ENCODE measurements around the gene LMX1B.
"Not testable (repeated sequence)": the region's sequence is repeated elsewhere in the genome, so short reads cannot be mapped to it uniquely, and the experiment has no call there.

Gene LMX1B

GRCh38 chr9:126635661-126636439, 22.1 kb downstream of the LMX1B start:
- DNase-seq: no peak

- DNase-seq: peak; percentile 29
Observed at GRCh38 chr9:126636983-126637798, 23.5 kb downstream of the LMX1B start.

- no peak for DNase-seq
Observed at GRCh38 chr9:126638571-126639132, 24.9 kb downstream of the LMX1B start.

- no peak for DNase-seq
Observed at GRCh38 chr9:126639318-126640000, 25.7 kb downstream of the LMX1B start.

- DNase-seq: no peak
Observed at GRCh38 chr9:126641118-126641851, 27.6 kb downstream of the LMX1B start.

GRCh38 chr9:126642010-126642744, 28.4 kb downstream of the LMX1B start:
- DNase-seq: no peak

GRCh38 chr9:126642839-126643238, 29.1 kb downstream of the LMX1B start:
- no peak for DNase-seq

GRCh38 chr9:126643945-126644527, 30.3 kb downstream of the LMX1B start:
- no peak for DNase-seq

- no peak for DNase-seq
Observed at GRCh38 chr9:126646162-126646561, 32.4 kb downstream of the LMX1B start.

GRCh38 chr9:126647585-126648411, 34.1 kb downstream of the LMX1B start:
- DNase-seq: no peak

GRCh38 chr9:126649477-126649876, 35.7 kb downstream of the LMX1B start:
- no peak for DNase-seq

- no peak for DNase-seq
Observed at GRCh38 chr9:126650404-126651341, 36.9 kb downstream of the LMX1B start.

GRCh38 chr9:126652140-126652582, 38.4 kb downstream of the LMX1B start:
- DNase-seq: no peak

GRCh38 chr9:126654124-126654523, 40.4 kb downstream of the LMX1B start:
- no peak for DNase-seq

GRCh38 chr9:126656214-126656613, 42.5 kb downstream of the LMX1B start:
- not testable (repeated sequence) for DNase-seq

- DNase-seq: no peak
Observed at GRCh38 chr9:126658201-126658825, 44.6 kb downstream of the LMX1B start.

GRCh38 chr9:126658956-126659555, 45.3 kb downstream of the LMX1B start:
- no peak for DNase-seq

- DNase-seq: no peak
Observed at GRCh38 chr9:126661122-126661520, 47.4 kb downstream of the LMX1B start.
